MCF 10A (cell line): ENCODE data around the gene OR51I2. TPM values are rescaled to one million over a fixed set of nuclear protein-coding genes. Genes with fewer than 3 reads are reported as not detected.

ENCODE experiments used
- BruUV-seq: library from RNA; stranded (reverse); fragments of 400-500 nt; replicated peaks from 2 replicates; lab custom pipeline; 2021; lab: Mats Ljungman, UMichigan
- CTCF ChIA-PET: fragments of 300-600 bp; sonication (Branson Sonifier 250); formaldehyde crosslinking; extraction: SDS; loops from one replicate; lab custom pipeline; 2021; ENCODE audit warnings: antibody characterized with exemption, inconsistent platforms; lab: Yijun Ruan, JAX
- POLR2A ChIA-PET: fragments of 300-600, 350-650 bp; sonication (Branson Sonifier 250); formaldehyde crosslinking; extraction: SDS; loops from one replicate; lab custom pipeline; 2020; ENCODE audit warnings: antibody characterized with exemption, inconsistent platforms; lab: Yijun Ruan, JAX
- DNase-seq: peaks from one replicate; pipeline ENCODE4 v3.0.0-alpha.2; 2018; ENCODE audit not compliant: unreplicated experiment
- H3K27ac Mint-ChIP-seq: one replicate; pipeline ENCODE4 v1.8.0; 2022; ENCODE audit warnings: mild to moderate bottlenecking, low read depth, mixed read lengths; ENCODE audit not compliant: unreplicated experiment
- H3K27me3 Mint-ChIP-seq: one replicate; pipeline ENCODE4 v1.8.0; 2022; ENCODE audit warnings: mixed read lengths; ENCODE audit not compliant: insufficient read depth, unreplicated experiment
- H3K36me3 Mint-ChIP-seq: one replicate; pipeline ENCODE4 v1.8.0; 2022; ENCODE audit warnings: mild to moderate bottlenecking, moderate library complexity, mixed read lengths; ENCODE audit not compliant: insufficient read depth, unreplicated experiment
- H3K4me1 Mint-ChIP-seq: one replicate; pipeline ENCODE4 v1.8.0; 2022; ENCODE audit warnings: mixed read lengths; ENCODE audit not compliant: insufficient read depth, unreplicated experiment
- H3K4me3 Mint-ChIP-seq: one replicate; pipeline ENCODE4 v1.8.0; 2022; ENCODE audit warnings: mild to moderate bottlenecking, moderate library complexity, mixed read lengths; ENCODE audit not compliant: unreplicated experiment
- H3K9me3 Mint-ChIP-seq: one replicate; pipeline ENCODE4 v1.8.0; 2022; ENCODE audit warnings: mixed read lengths; ENCODE audit not compliant: unreplicated experiment
- intact Hi-C: fragments of 100-400 bp; cut with micrococcal nuclease; formaldehyde crosslinking; loops from 2 replicates; pipeline ENCODE4 v1.14.1; 2022
- total RNA-seq: library from RNA; stranded (reverse); gene quantifications from 2 replicates; pipeline ENCODE4 v1.2.3, GENCODE V29; 2022
- TF ChIP-seq, protein P1 (sequence below): fragments of 200-600 bp; IDR thresholded peaks from one replicate; pipeline ENCODE4 v1.8.0; 2022; ENCODE audit warnings: antibody characterized with exemption, mild to moderate bottlenecking; ENCODE audit not compliant: unreplicated experiment

OR51I2 gene
- total RNA-seq, 1 experiment from 2014 or later: not detected

DNA sequence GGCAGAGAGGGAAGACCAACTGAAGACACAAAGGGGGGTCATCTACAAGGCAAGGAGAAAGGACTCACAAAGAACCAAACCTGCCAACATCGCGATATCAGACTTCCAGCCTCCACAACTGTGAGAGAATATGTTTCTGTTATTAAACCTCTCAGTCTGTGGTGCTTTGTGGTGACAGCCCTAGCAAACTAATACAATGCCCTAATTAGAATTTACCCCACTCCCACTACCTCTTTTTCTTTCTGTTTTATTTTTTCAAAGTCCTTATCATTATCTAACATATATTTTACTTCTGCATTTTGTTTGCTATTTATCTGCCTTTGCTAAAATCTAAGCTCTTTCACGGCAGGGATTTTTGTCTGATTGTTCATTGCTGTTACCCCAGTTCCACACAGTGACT lies 36.9 kb downstream of the OR51I2 start:
- no peak overlapping the region for H3K27ac Mint-ChIP-seq
- no peaks in the 10 kb centered on the region for H3K9me3 Mint-ChIP-seq
- DNase-seq: no peak
- no TSS peak for BruUV-seq
- H3K36me3 Mint-ChIP-seq: no peaks in the 10 kb centered on the region
- intact Hi-C loops: no loop called here
- POLR2A ChIA-PET: interaction anchor here (0.7 kb wide), 1 partner anchor 10 kb away, joined by 4 read pairs; no protein-coding TSS in a partner anchor
- no peak overlapping the region for H3K4me3 Mint-ChIP-seq
- peaks cover 34% of the 10 kb centered on the region for H3K27me3 Mint-ChIP-seq
- TF ChIP-seq, protein P1, sequence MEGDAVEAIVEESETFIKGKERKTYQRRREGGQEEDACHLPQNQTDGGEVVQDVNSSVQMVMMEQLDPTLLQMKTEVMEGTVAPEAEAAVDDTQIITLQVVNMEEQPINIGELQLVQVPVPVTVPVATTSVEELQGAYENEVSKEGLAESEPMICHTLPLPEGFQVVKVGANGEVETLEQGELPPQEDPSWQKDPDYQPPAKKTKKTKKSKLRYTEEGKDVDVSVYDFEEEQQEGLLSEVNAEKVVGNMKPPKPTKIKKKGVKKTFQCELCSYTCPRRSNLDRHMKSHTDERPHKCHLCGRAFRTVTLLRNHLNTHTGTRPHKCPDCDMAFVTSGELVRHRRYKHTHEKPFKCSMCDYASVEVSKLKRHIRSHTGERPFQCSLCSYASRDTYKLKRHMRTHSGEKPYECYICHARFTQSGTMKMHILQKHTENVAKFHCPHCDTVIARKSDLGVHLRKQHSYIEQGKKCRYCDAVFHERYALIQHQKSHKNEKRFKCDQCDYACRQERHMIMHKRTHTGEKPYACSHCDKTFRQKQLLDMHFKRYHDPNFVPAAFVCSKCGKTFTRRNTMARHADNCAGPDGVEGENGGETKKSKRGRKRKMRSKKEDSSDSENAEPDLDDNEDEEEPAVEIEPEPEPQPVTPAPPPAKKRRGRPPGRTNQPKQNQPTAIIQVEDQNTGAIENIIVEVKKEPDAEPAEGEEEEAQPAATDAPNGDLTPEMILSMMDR: no peak
- CTCF ChIA-PET: interaction anchor here (1.6 kb wide), 1 partner anchor 10 kb away, joined by 9 read pairs; no protein-coding TSS in a partner anchor
- H3K4me1 Mint-ChIP-seq: no peaks in the 10 kb centered on the region

DNA sequence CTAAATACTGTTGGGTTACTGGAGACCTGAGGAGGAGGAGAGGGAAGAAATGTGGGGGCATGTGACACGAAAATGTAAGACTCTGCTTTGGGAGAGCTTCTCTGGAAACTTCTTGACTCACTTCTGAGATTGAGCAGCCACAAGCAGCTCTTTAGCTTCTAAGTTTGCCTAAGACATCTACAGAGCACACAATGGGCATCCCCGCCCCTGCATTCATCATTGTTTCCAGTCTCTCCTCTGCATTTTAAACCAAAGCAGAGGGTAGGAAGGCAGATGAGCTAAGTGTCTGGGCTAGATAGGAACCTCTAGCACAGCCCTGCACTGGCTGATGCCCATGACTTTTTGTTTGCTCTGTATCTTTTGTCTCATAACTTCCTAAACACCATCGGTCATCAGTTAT lies 37.3 kb downstream of the OR51I2 start:
- TF ChIP-seq, protein P1: no peak
- Mint-ChIP-seq H3K27ac (no peak overlapping the region), H3K4me3 (no peak overlapping the region), H3K36me3 (no peaks in the 10 kb centered on the region), H3K27me3 (peaks cover 38% of the 10 kb centered on the region), H3K4me1 (no peaks in the 10 kb centered on the region), H3K9me3 (no peaks in the 10 kb centered on the region)
- intact Hi-C loops: no loop called here
- DNase-seq: no peak
- no TSS peak for BruUV-seq
- ChIA-PET POLR2A (interaction anchor here (0.7 kb wide), 1 partner anchor 9 kb away, joined by 4 read pairs; no protein-coding TSS in a partner anchor), CTCF (interaction anchor here (0.6 to 1.6 kb wide), 2 partner anchors 10 to 865 kb away, joined by 3 to 9 read pairs; no protein-coding TSS in a partner anchor)

DNA sequence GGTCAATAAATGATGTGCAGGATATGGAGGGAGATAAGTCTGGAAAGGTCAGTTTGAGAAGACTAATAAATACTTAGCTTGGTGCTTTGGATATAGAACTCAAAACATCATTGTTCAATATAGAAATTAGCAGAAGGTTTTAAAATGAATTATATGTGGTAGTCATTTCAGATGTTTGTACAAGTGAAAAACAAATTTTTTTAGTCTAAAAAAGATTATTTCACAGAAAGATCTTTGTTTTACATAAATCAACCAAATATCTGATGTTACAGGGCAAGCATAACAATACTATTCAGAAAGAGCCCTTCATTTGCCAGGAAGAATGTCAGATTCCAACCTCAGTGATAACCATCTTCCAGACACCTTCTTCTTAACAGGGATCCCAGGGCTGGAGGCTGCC lies 39.3 kb downstream of the OR51I2 start, which contains the start of gene OR52D1:
TSS of gene OR52D1 (plus strand) at position 301 of the 400 bp plus-strand sequence. CDS start at position 323, 22 bp downstream.
- Mint-ChIP-seq H3K4me3 (no peak within 1 kb of the TSS), H3K9me3 (no peaks in the 10 kb centered on the region), H3K27ac (no peak within 1 kb of the TSS), H3K27me3 (peaks cover 48% of the 10 kb centered on the region), H3K36me3 (no peaks in the 10 kb centered on the region), H3K4me1 (no peaks in the 10 kb centered on the region)
- ChIA-PET CTCF (no interaction called here), POLR2A (no interaction called here)
- DNase-seq: no peak
- BruUV-seq: no TSS peak
- intact Hi-C loops: no loop called here
- TF ChIP-seq, protein P1: no peak

DNA sequence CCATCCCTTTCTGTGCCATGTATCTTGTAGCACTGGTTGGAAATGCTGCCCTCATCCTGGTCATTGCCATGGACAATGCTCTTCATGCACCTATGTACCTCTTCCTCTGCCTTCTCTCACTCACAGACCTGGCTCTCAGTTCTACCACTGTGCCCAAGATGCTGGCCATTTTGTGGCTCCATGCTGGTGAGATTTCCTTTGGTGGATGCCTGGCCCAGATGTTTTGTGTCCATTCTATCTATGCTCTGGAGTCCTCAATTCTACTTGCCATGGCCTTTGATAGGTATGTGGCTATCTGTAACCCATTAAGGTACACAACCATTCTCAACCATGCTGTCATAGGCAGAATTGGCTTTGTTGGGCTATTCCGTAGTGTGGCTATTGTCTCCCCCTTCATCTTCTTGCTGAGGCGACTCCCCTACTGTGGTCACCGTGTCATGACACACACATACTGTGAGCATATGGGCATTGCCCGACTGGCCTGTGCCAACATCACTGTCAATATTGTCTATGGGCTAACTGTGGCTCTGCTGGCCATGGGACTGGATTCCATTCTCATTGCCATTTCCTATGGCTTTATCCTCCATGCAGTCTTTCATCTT lies 39.8 kb downstream of the OR51I2 start:
- Mint-ChIP-seq H3K36me3 (no peaks in the 10 kb centered on the region), H3K27ac (no peak overlapping the region), H3K4me3 (no peak overlapping the region), H3K4me1 (no peaks in the 10 kb centered on the region), H3K9me3 (no peaks in the 10 kb centered on the region), H3K27me3 (peaks cover 43% of the 10 kb centered on the region)
- intact Hi-C loops: no loop called here
- TF ChIP-seq, protein P1: no peak
- BruUV-seq: no TSS peak
- ChIA-PET CTCF (no interaction called here), POLR2A (no interaction called here)
- no peak for DNase-seq
